ENCODE data around the gene MCRIP1. TPM values are rescaled to one million over a fixed set of nuclear protein-coding genes. Genes with fewer than 3 reads are reported as not detected.

Gene MCRIP1
- total and polyA plus RNA-seq, 2 of the 4 experiments (the other 2 are of a cell fraction) = 56.5 to 164 TPM

DNA sequence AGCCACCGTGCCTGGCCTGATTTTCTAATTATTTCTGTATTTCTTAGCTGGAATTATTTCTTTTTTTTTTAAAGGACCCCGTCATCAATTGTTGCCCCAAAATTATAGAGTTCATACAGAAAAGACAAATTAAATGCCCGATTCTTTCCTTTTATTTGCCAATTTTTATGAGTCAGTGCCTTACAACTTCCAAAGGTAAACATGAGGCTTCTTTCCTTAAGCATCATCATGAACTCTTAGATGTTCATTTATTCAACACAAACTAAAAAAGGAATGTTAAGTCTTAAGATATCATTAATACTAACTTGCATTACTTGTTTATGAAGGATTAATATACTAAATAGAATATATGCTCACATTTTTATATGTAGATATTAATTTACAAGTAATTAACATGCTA lies 45.2 kb upstream of the MCRIP1 start:
- POLR2A ChIA-PET (ENCODE audit: unreplicated experiment) = no interaction called here
- H3K9me1 ChIP-seq (ENCODE audit: insufficient read depth, low read length) = peaks cover 16% of the 10 kb centered on the region

More for the DNA sequence above, 45.2 kb upstream of the MCRIP1 start:
- Histone ChIP-seq H4K8ac (ENCODE audit: low read depth in 2 of 2, low read length in 2 of 2) (peak overlapping the region in 1 of 2 experiments; percentile 37; a peak in 1 of 4 replicates), H4K5ac (ENCODE audit: low read depth, low read length) (no peak overlapping the region), H2BK15ac (ENCODE audit: low read depth, low read length) (0 out of 3 replicates have a peak overlapping the region, but pooled peaks have one; percentile 84), H3K9ac (ENCODE audit: low read depth, low read length) (no peak overlapping the region), H3K4ac (ENCODE audit: low read depth, low read length) (no peak overlapping the region), H2BK120ac (ENCODE audit: low read depth, low read length) (no peak overlapping the region; the same call in 1 of the 2 replicates), H4K91ac (ENCODE audit: insufficient read depth, low read depth, low read length) (no peak overlapping the region), H2AK9ac (replicated peaks; ENCODE audit: low read depth, low read length, poor library complexity) (no peak overlapping the region), H3K27ac (ENCODE audit: insufficient read depth, low read length) (peak overlapping the region; percentile 92), H3K27me3 (ENCODE audit: control insufficient read depth, insufficient read depth, low read length) (no peaks in the 10 kb centered on the region), H3K18ac (ENCODE audit: low read depth, low read length) (no peak overlapping the region), H3K56ac (ENCODE audit: extremely low read depth, insufficient read depth, low read length) (no peak overlapping the region), H4K20me1 (ENCODE audit: insufficient read depth, low read length) (peaks cover 5% of the 10 kb centered on the region; the same call in 1 of the 2 replicates), H3K9me3 (ENCODE audit: control insufficient read depth, insufficient read depth, low read length) (no peaks in the 10 kb centered on the region), H2AFZ (replicated peaks; ENCODE audit: low read length, poor library complexity) (no peak overlapping the region), H2BK20ac (ENCODE audit: low read depth, low read length) (no peak overlapping the region), H3K36me3 (ENCODE audit: control insufficient read depth, insufficient read depth, low read length) (peaks cover 10% of the 10 kb centered on the region), H3K4me2 (ENCODE audit: low read depth, low read length) (no peak overlapping the region), H2AK5ac (ENCODE audit: low read depth, low read length) (no peak overlapping the region), H2BK5ac (ENCODE audit: low read depth, low read length, poor library complexity, severe bottlenecking) (peak overlapping the region; percentile 79), H3K79me1 (ENCODE audit: low read depth in 1 of 2, low read length in 2 of 2) (peaks cover 17 to 45% of the 10 kb centered on the region in 2 experiments), H3K23ac (ENCODE audit: low read depth, low read length) (no peak overlapping the region), H3K14ac (replicated peaks; ENCODE audit: low read depth, low read length) (no peak overlapping the region), H3K4me3 (ENCODE audit: insufficient read depth, low read depth, low read length) (no peak overlapping the region), H3K4me1 (ENCODE audit: control insufficient read depth, insufficient read depth, low read length) (peaks cover 11% of the 10 kb centered on the region)
- intact Hi-C loops (cut with micrococcal nuclease) (no loop called here), in situ Hi-C loops (cut with MboI; ENCODE audit: low sequenced_read_pairs) (no loop called here), dilution Hi-C loops (cut with HindIII; ENCODE audit: low sequenced_read_pairs, unreplicated experiment) (no loop called here)
- peak; percentile 70; the same call in 1 of the 2 replicates for TF ChIP-seq FOS (IDR thresholded peaks at IDR 0.05; ENCODE audit: low read depth, low read length)
- no peak for TF ChIP-seq CTCF (conservative IDR thresholded peaks at IDR 0.05; ENCODE audit: low read depth, low read length)
- WGBS, 2 experiments (ENCODE audit: extremely low coverage in 2 of 2, insufficient read length in 1 of 2) = 0% methylated on average over 1 of the region's 3 CpGs; no CpG with 5 or more reads in 1 of the 2 experiments
- CTCF ChIA-PET = no interaction called here
- DNase-seq = peak; percentile 73
- ATAC-seq (ENCODE audit: low read depth) = peak; percentile 76
- no TSS peak for BruUV-seq (replicated peaks)
